ENCODE data around the gene LAMB1. TPM values are rescaled to one million over a fixed set of nuclear protein-coding genes. Genes with fewer than 3 reads are reported as not detected.

Gene LAMB1
- total and polyA plus RNA-seq, 2 donors from 2014 or later: 140 to 312 TPM

- H3K36me3 ChIP-seq (ENCODE audit: control insufficient read depth in 2 of 3, insufficient read depth in 3 of 3, low read length in 3 of 3): peaks cover 4 to 45% (median 33%) of the 10 kb centered on the region in 3 donors
- H3K27ac ChIP-seq (ENCODE audit: low read depth in 2 of 2, low read length in 2 of 2): no peak overlapping the region
- no peak for TF ChIP-seq CTCF (IDR thresholded peaks at IDR 0.05; ENCODE audit: borderline replicate concordance, extremely low read depth, insufficient read depth)
- no peak overlapping the region for H3K4me3 ChIP-seq (ENCODE audit: low read length in 3 of 3)
- intact Hi-C loops (cut with DNase I): no loop called here
- no peaks in the 10 kb centered on the region for H3K4me1 ChIP-seq (ENCODE audit: control insufficient read depth in 2 of 3, insufficient read depth in 2 of 3, low read depth in 1 of 3, low read length in 3 of 3)
- no peaks in the 10 kb centered on the region for H3K9me3 ChIP-seq (ENCODE audit: control insufficient read depth in 2 of 3, insufficient read depth in 1 of 3, low read length in 3 of 3)
- FAIRE-seq: no peak
- no peaks in the 10 kb centered on the region for H3K27me3 ChIP-seq (ENCODE audit: control insufficient read depth, insufficient read depth, low read length)
- H3K9ac ChIP-seq (ENCODE audit: low read length in 3 of 3): no peak overlapping the region
- no peak for DNase-seq
Observed at GRCh38 chr7:107914831-107915230, 88.1 kb downstream of the LAMB1 start.

- Histone ChIP-seq H3K36me3 (ENCODE audit: control insufficient read depth in 2 of 3, insufficient read depth in 3 of 3, low read length in 3 of 3) (peaks cover 2 to 47% (median 34%) of the 10 kb centered on the region in 3 donors), H3K27ac (ENCODE audit: low read depth in 2 of 2, low read length in 2 of 2) (no peak overlapping the region), H3K9ac (ENCODE audit: low read length in 3 of 3) (no peak overlapping the region), H3K9me3 (ENCODE audit: control insufficient read depth in 2 of 3, insufficient read depth in 1 of 3, low read length in 3 of 3) (no peaks in the 10 kb centered on the region), H3K27me3 (ENCODE audit: control insufficient read depth, insufficient read depth, low read length) (no peaks in the 10 kb centered on the region), H3K4me1 (ENCODE audit: control insufficient read depth in 2 of 3, insufficient read depth in 2 of 3, low read depth in 1 of 3, low read length in 3 of 3) (no peaks in the 10 kb centered on the region), H3K4me3 (ENCODE audit: low read length in 3 of 3) (no peak overlapping the region)
- no peak for FAIRE-seq
- no peak for DNase-seq
- no peak for TF ChIP-seq CTCF (IDR thresholded peaks at IDR 0.05; ENCODE audit: borderline replicate concordance, extremely low read depth, insufficient read depth)
- intact Hi-C loops (cut with DNase I): no loop called here
Observed at GRCh38 chr7:107913851-107914250, 89.1 kb downstream of the LAMB1 start.

- no peaks in the 10 kb centered on the region for H3K9me3 ChIP-seq (ENCODE audit: control insufficient read depth in 2 of 3, insufficient read depth in 1 of 3, low read length in 3 of 3)
- no peak for TF ChIP-seq CTCF (IDR thresholded peaks at IDR 0.05; ENCODE audit: borderline replicate concordance, extremely low read depth, insufficient read depth)
- H3K4me3 ChIP-seq (ENCODE audit: low read length in 3 of 3): no peak overlapping the region
- peaks cover 3 to 42% (median 27%) of the 10 kb centered on the region in 3 donors for H3K36me3 ChIP-seq (ENCODE audit: control insufficient read depth in 2 of 3, insufficient read depth in 3 of 3, low read length in 3 of 3)
- H3K4me1 ChIP-seq (ENCODE audit: control insufficient read depth in 2 of 3, insufficient read depth in 2 of 3, low read depth in 1 of 3, low read length in 3 of 3): no peaks in the 10 kb centered on the region
- DNase-seq (no peak), FAIRE-seq (no peak)
- no peaks in the 10 kb centered on the region for H3K27me3 ChIP-seq (ENCODE audit: control insufficient read depth, insufficient read depth, low read length)
- intact Hi-C loops (cut with DNase I): no loop called here
- H3K9ac ChIP-seq (ENCODE audit: low read length in 3 of 3): no peak overlapping the region
- no peak overlapping the region for H3K27ac ChIP-seq (ENCODE audit: low read depth in 2 of 2, low read length in 2 of 2)
Observed at GRCh38 chr7:107911981-107912380, 91.0 kb downstream of the LAMB1 start.

GRCh38 chr7:107909445-107909844 is 93.5 kb downstream of the LAMB1 start:
- Histone ChIP-seq H3K9me3 (ENCODE audit: control insufficient read depth in 2 of 3, insufficient read depth in 1 of 3, low read length in 3 of 3) (no peaks in the 10 kb centered on the region), H3K4me1 (ENCODE audit: control insufficient read depth in 2 of 3, insufficient read depth in 2 of 3, low read depth in 1 of 3, low read length in 3 of 3) (no peaks in the 10 kb centered on the region), H3K36me3 (ENCODE audit: control insufficient read depth in 2 of 3, insufficient read depth in 3 of 3, low read length in 3 of 3) (peaks cover 6 to 59% (median 40%) of the 10 kb centered on the region in 3 donors), H3K4me3 (ENCODE audit: low read length in 3 of 3) (no peak overlapping the region), H3K27ac (ENCODE audit: low read depth in 2 of 2, low read length in 2 of 2) (no peak overlapping the region), H3K27me3 (ENCODE audit: control insufficient read depth, insufficient read depth, low read length) (no peaks in the 10 kb centered on the region), H3K9ac (ENCODE audit: low read length in 3 of 3) (no peak overlapping the region)
- no peak for DNase-seq
- no peak for FAIRE-seq
- intact Hi-C loops (cut with DNase I): no loop called here
- no peak for TF ChIP-seq CTCF (IDR thresholded peaks at IDR 0.05; ENCODE audit: borderline replicate concordance, extremely low read depth, insufficient read depth)

Data from kidney (tissue), 14 donors.